NCI-H1417 (cell line): ENCODE results near the gene SZT2.

ENCODE experiments used
- DNase-seq, 3 experiments: peaks; one replicate each; lab custom pipeline; 2025; lab: John Stamatoyannopoulos, UW

The SZT2 gene

GRCh38 chr1:43389326-43390313 lies at the start of gene SZT2, which contains the start of gene MED8:
Gene SZT2 (plus strand): TSS chr1:43389899. CDS start chr1:43389969, 70 bp downstream.
Gene MED8 (minus strand): TSS chr1:43389800. CDS start chr1:43389764, 36 bp downstream.
- DNase-seq = peak; percentile 92 to 96 (median 93)

- DNase-seq = no peak
These were observed 49.1 kb upstream of the SZT2 start for GRCh38 chr1:43340559-43340958.

- DNase-seq = no peak
These were observed 45.3 kb upstream of the SZT2 start for GRCh38 chr1:43344267-43344850.

- DNase-seq = no peak
These were observed 44.6 kb upstream of the SZT2 start for GRCh38 chr1:43345120-43345519.

GRCh38 chr1:43346636-43347035 lies 43.1 kb upstream of the SZT2 start:
- DNase-seq = no peak

GRCh38 chr1:43348343-43348808 lies 41.3 kb upstream of the SZT2 start:
- DNase-seq = peak; percentile 55 to 92 (median 91)

- DNase-seq = peak; percentile 91 to 97 (median 95)
These were observed 40.7 kb upstream of the SZT2 start for GRCh38 chr1:43348809-43349593.

- no peak for DNase-seq
These were observed 39.9 kb upstream of the SZT2 start for GRCh38 chr1:43349594-43350306.

GRCh38 chr1:43350976-43351375 lies 38.7 kb upstream of the SZT2 start:
- no peak for DNase-seq

- no peak for DNase-seq
These were observed 38.0 kb upstream of the SZT2 start for GRCh38 chr1:43351421-43352350.

GRCh38 chr1:43352351-43352705 lies 37.4 kb upstream of the SZT2 start:
- DNase-seq = no peak

- DNase-seq = no peak
These were observed 36.8 kb upstream of the SZT2 start for GRCh38 chr1:43352881-43353280.

- DNase-seq = no peak
These were observed 35.2 kb upstream of the SZT2 start for GRCh38 chr1:43354471-43354870.

- no peak for DNase-seq
These were observed 34.8 kb upstream of the SZT2 start for GRCh38 chr1:43354936-43355335.

- DNase-seq = no peak
These were observed 32.4 kb upstream of the SZT2 start for GRCh38 chr1:43357251-43357650.

GRCh38 chr1:43358121-43358745 lies 31.5 kb upstream of the SZT2 start:
- peak; percentile 20 to 79 (median 75) for DNase-seq

GRCh38 chr1:43358746-43359693 lies 30.7 kb upstream of the SZT2 start, which contains the start of gene CDC20:
Gene CDC20 (plus strand): TSS chr1:43358981. CDS start chr1:43359216, 235 bp downstream.
- peak; percentile 97 to 98 (median 98) for DNase-seq

- no peak for DNase-seq
These were observed 30.0 kb upstream of the SZT2 start for GRCh38 chr1:43359696-43360095.

- DNase-seq = no peak
These were observed 29.1 kb upstream of the SZT2 start for GRCh38 chr1:43360616-43361015.
